SKM-1 treated with dmso at 0.1 percent for 144 hours (cell line): ENCODE data around the gene CTSH.

Experiments used
- DNase-seq: peaks from one replicate; lab custom pipeline; 2025; ENCODE audit not compliant: unreplicated experiment; lab: John Stamatoyannopoulos, UW

The CTSH gene, protein sequence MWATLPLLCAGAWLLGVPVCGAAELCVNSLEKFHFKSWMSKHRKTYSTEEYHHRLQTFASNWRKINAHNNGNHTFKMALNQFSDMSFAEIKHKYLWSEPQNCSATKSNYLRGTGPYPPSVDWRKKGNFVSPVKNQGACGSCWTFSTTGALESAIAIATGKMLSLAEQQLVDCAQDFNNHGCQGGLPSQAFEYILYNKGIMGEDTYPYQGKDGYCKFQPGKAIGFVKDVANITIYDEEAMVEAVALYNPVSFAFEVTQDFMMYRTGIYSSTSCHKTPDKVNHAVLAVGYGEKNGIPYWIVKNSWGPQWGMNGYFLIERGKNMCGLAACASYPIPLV

DNA sequence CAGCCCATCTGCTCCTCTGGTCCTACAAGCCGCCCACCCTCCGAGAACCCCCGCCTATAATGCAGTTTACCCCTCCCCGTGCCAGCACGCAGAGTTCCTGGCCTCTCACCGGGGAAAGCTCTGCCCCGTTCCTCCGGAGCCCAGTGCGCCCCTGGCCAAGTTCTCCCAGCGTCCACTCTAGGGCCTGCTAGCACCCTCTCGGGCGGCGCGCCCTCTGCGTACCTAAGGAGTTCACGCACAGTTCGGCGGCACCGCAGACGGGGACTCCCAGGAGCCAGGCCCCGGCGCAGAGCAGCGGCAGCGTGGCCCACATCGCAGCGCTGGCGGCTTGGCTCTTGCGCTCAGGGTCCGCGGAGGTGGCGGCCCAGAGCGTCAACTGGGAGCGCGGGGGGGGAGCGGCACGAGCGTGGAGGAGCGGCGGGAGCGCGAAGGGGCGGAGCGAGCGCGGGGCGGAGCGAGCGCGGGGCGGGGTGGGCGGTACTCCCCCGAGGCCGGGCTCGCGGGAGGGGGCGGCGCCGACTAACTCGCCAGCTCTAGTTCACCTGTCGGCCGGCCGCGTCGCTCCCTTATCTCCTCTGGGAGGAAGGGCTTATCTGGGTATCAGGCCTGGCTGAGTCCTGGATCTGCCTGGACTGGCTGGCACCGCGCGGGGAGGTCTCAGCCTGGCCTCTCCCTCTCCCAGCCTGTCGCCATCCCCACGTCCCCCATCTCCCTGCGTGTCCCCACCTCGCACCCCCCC lies at the start of gene CTSH:
Gene CTSH, minus strand, starts transcription at position 378 of the 739 bp plus-strand sequence. Its CDS starts 65 bp downstream, at position 313.
- peak; percentile 25 for DNase-seq

DNA sequence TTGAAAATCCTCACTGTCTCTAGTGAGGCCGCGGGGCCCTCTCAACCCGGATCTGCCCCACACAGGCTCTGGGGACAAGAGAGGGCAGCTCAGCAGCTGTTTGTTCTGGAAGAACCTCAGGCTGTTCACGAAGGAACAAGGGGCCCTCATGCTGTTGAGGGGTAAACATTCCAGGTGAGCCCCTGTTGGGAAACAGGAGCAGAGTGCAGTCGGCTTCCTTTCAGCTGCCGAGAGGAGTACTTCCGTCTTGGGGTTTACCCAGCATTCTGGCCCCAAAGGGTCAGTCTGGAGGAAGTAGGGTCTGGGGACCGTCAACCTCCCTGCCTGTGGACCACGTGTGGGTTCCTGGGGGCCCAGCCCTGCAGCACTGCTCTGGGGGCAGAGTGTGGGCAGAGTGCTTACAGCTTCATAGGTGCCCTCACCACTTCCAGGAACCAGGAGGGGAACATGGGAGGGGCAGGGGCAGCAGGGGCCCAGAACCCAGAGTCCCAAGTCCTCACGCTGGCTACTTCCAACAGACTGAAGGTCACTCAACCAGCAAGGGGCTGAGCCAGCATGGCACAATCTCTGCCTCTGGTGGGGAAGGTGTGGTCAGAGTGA lies 49.2 kb upstream of the CTSH start:
- DNase-seq: no peak

DNA sequence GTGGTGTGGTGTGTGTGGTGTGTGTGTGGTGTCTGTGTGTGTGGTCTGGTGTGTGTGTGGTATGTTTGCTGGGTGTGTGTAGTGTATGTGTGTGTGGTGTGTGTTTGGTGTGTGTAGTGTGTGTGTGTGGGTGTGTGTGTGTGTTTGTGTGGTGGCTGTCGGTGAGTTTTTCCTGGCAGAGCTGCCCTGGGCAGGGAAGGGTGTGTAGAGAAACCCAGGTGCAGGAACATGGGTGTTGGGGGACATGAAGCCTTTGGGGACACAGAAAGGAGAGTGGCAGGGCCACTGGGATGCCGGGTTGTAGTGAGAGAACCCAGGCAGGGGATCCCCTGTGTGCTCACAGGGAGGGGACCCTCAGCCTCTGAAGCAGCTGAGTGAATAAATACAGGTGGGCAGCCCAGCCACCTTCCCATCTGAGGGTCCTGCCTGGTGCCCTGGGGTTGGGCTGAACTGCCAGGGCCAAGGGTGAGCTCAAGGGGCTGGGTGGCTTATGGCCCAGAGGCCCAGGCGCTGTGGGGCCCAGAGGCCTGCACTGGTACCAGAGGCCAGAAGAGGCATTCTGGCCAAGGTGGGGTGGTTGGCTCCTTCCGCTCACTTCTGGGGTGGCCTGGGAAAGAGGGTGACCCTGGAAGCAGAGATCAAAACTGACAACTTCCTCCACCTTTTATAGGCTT lies 48.5 kb upstream of the CTSH start:
- DNase-seq: no peak

DNA sequence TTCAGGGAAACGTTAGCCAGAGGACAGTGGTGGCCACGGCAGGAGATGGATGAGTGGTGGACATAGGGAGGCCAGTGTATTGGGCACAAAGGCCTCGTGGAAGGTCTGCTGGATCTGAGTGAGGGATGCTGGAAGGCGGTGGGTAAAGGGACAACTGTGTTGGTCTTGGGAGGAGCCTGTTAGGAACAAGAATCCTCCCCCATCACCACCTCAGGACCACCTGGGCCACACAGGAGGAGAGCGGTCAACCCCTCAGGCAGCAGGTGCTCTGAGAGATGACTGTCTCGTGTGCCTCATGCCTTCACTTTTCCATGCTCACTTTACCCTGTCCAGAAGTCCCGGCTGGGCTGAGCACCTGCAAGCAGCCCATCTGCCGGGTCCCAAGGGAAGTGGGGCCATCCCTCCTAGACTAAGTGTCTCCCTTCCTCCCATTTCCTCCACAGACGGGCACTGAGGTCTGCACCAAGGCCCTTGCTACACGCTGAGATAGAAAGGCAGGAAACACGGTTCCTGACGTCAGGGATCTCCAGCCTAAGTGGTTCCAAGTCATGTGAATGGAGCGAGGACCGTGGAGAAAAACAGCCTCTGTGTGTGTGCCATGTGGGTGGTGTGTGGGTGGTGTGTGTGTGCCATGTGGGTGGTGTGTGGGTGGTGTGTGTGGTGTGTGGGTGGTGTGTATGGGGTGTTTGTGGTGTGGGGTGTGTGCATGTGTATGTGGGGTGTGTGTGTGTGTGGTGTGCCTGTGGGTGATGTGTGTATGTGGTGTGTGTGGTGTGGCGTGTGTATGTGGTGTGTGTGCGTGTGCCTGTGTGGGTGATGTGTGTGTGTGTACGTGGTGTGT lies 47.8 kb upstream of the CTSH start:
- DNase-seq: no peak

DNA sequence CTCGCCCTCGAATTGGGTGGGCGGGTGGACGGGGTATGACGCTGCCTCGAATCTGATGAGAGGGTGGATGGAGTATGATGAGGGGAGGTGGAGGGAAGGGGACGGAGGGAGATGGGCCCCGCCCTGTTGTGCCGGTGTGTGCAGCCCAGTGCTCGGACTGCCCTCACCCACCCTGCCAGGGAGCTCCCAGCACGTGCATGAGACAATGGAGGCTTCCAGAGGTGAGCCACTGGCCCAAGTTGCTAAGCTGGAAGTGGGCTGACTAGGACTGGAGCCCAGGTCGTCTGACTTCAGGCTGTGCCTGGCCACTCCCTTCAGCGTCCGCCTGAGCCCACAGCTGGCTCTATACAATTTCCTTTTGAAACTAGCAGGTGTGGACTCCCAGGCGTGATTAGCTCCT lies 47.0 kb upstream of the CTSH start:
- no peak for DNase-seq

DNA sequence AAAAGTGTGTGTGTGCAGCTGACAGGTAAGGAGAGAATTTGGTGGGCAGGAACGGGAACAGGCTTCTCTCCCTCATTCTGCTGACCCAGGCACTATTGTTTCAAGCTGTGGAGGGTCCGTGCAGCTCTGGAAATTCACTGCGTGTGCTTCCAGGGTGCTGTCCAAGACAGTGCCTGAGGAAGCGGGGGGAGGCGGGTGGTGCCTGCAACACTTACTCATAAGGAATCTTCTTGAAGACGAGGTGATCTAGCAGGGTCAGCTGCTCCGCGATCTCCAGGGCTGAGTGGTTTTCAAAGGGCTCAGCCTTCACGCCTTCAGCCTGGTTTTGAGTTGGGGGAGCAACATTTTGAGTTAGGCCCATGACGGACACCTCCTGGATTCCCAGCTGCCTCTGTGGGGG lies 46.6 kb upstream of the CTSH start:
- DNase-seq: no peak

DNA sequence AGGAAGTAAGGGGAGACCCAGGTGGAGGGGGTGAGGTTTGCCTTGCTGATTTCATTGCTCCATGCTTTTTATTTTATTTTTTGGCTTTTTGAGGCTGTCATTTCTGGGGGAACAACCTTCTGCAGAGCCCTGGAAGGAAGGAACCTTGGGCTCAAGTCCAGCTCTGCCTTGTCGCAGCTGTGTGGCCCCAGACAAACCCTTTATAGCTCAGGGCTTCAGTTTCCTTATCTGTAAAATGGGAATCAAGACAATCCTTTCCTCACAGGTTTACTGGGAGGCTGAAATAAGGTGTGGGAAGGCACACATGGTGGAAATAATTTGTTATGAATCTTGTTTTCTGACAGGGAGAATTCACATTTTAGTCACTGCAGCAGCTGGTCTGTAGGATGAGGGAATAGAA lies 45.4 kb upstream of the CTSH start:
- no peak for DNase-seq

DNA sequence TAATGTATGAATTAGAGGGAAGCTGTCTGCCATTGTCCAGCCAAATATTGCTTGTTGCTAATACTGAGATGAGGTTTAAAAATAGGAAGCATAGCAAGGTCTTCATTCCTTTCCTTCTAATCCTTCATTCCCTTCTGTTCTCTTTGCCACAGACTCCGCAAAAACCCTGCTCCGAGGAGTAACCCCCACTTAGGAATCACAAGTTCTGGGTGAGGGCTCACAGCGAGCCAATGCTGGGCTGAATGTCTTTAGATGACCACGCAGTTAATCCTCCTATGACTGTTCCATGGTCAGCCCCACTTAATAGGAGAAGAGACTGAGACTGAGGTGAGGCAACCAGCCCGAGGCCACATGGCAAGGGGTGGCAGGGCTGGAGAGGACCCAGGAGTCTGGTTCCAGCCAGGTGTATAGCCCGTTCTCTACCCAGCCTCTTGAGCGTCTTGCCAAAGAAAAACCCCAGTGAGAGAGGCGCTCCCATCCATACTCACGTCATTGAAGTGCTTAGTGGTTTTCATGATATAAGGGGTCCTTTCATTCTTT lies 44.9 kb upstream of the CTSH start:
- DNase-seq: no peak

DNA sequence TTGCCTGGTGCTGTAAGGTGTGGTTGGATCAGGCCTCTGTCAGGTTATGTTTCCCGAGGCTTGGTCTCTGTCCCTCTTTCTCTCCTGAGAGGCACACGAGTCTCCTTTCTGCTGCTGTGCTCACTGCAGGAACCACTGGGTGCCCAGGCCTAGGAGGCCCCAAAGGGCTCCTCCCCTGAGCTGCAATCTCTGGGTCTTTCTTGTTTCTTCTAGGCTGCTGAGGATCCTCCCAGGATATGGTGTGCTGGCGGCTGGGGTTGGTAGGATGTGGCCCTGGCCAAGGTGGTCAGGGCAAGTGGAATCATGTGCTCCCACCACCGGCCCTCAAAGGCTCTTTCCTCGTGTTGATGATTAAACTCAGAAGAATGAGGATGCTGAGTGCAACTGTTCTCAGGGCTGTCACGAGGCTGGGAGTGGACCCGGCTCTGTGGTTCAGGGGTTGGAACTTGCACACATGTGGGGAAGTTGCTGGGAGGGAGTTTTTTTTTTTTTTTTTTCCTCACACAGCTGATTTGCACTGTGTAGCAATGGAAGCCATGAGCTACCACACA lies 43.6 kb upstream of the CTSH start:
- peak; percentile 64 for DNase-seq

DNA sequence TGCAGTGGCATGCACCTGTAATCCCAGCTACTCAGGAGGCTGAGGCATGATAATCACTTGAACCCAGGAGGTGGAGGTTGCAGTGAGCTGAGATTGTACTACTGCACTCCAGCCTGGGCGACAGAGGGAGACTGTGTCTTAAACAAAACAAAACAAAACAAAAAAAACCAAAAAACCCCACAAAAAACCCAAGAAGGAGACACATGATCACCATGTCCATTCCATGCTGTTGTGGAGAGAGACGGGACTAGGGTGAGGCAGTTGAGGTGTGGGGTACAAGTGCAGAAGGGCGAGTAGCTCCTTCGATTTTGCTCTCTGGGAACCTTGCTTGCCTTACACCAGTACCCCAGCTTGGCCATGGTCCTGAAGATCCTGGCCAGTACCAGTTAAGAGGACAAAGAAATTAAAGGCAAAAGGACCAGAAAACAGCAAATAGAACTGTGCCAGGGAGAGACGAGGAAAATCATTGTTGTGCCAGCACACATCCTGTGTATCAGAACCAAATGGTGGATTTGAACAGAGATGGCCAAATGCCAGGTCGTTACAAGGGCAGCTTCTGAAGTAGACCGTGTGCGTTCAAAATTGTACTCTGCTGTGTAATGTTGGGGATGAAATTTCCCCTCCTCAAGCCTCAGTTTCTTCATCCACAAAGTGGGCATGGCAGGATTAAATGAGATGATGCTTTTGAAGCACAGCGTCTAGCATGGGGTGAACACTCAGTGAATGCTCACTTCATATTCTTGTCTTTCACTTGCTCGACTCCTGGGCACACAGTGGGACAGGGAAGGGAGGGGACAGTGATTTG lies 42.9 kb upstream of the CTSH start:
- no peak for DNase-seq

DNA sequence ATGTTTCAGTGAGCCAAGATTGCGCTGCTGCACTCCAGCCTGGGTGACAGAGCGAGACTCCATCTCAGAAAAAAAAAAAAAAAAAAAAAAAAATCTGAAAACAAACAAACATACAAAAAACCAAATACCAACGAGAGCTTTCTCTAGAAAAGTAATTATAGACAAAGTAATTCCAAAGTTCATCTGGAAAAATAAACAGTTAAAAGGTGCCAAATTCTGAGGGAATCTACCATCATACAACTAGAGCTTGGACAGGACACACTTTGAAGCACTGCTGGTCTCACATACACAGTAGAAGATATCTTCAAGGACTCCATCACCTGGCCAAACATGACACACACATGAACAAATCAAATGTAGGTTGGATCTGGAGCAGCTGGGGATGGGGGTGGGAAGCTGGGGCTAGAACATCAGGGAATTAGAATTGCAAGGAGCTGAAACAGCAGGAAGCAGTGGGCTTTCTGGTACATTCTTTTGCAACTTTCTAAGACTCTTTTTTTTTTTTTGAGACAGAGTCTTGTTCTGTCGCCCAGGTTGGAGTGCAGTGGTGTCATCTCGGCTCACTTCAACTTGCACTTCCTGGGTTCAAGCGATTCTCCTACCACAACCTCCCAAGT lies 41.1 kb upstream of the CTSH start:
- no peak for DNase-seq

DNA sequence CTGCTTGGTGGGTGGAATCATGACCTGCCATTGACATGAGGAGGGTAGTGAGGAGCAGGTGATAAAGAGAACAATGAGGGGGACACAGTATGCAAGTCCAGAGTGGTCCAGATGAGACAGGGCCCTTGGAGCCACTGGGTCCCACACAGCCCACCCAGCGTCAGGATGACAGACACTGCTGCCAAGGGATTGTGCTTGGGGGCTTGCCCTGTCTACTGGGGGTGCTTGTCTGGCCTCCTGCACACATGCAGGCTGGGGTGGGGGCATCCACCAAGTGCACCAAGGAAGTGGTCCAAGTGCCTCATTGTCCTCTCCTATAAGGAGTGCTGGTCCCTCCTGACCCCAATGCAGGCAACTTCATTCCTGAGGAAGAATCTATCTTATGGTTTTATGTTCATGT lies 39.2 kb upstream of the CTSH start:
- DNase-seq: no peak

DNA sequence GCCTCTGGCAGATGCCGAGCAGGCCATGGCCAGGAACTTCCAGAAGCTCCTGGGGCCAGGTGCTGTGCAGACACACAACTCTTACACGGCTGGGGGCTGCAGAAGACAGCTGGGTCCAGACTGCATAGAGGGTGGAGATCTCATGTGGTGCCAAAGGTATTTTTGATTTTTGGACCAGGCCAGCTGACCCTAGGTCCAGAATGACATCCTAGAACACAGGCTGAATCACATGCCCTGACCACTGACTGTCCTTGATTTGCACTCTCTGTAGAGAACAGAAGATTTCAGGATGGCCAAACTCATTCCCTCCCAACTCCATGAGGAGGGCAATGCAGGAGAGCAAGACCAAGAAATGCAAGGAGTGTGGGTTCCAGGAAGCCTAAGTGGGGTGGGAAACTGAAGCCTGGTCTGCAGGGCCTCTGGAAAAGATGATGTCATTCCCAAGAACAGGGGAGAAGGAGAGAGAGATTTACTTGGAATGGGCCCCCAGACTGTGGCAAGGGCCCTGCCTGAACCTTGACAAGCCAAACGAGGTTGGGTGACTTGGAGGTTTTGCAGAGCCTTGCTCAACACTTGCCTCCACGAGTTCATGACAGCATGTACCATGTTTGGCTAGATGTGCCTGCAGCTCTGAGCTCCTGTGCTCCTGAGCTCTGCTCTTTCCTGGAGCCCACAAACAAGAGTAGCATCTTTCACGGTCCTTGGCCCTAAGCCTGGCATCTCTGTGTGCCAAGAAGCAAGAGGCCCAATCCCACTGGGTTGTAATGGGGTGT lies 38.5 kb upstream of the CTSH start:
- no peak for DNase-seq

DNA sequence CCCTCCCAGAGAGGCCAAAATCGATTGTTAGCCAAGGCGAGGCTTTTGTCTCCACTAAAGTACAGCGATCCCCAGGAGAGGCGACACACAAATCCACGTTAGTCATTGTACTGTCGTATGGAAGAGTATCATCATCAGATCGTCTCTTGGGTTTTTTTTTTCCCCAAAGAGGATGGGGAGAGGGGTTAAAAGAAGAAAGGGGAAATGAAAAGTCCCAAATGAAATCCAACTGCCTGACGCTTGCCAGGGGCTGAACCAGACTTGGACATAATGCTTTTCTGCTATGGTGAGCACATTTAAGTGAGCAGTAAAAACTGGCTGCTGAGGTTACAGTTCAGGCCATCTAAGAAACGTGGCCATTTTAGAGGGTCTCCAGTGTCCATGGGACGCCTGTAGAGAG lies 37.9 kb upstream of the CTSH start:
- no peak for DNase-seq

DNA sequence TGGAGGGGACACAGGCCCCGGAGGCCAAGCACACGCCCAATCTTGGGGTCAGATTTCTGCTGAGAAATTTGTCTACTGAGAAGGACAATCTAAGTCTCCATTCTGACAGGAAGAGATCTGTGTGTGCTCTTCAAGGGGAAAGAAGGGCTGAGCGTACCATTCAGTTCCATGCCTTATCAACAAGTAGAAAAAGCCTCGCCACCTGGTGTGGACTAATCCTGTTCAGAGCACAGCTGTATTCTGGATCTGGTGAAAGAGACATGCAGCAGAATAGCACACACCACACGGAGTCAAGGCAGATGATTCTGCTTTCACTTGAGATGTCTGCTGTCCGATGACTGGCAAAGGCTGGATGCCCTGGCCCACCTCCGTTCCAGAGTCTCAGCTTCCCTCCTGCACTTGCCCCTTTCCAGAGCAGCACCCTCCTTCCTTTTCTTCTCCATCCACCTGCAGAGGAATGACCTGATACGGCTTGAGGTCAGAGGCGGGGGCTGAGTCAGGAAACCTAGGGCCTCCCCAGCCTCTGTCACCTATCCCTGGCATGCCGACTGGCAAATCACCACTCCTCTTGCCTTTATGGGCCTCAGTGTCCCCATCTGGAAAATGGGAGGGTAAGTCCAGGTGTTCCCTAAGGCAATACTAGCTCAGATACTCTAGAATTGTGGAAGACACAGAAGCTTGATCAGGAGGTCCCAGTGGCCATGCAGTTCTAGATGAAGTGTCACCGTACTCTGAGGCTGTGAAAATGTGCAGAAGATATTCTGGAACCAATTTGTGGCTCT lies 36.9 kb upstream of the CTSH start:
- no peak for DNase-seq

DNA sequence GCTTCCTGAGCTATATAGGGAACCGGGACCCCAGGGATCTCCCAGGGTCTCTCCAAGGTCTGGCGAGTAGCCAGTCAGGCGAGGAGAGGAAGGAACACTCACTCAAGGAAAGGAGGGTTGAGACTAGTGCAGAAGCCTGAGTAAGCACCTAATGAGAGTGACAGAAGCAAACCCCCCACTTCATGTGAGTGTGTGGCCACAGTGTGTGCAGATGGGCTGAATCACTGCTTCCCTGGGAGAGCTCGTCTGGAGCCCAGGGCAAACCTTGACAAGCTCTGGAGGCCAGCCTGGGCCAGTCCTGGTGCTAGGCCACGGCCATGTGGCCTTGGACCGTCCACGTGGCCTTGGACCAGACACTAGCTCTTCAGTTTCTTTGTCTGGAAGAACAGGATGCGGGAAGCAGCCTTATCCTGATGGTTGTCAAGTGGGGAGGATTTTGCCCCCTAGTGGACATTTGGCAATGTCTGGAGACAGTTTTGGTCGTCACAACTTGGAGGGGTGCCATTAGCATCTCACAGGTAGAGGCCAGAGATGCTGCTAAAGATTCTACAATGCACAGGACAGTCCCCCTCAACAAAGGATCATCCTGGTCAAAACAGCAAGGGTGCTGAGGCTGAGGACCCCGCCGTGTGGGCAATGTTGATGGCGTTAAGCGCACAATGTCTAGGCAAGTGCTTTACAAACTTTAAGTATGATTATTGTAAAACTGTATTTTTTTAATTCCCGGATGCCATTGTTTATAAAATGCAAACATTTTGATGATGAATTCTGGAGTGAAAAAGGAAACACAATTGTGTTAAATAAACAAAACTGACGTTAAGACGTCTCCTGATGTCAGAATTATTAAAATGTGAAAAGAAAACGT lies 34.8 kb upstream of the CTSH start:
- peak; percentile 26 for DNase-seq
